Measurements from ENCODE around the gene ZSWIM1. TPM values are rescaled to one million over a fixed set of nuclear protein-coding genes. Genes with fewer than 3 reads are reported as not detected.

ZSWIM1 gene
- total and polyA plus RNA-seq, 11 donors = 3.9 to 16.3 (median 10.4) TPM

- H3K36me3 ChIP-seq = no peaks in the 10 kb centered on the region
- 90 to 92% (median 91%) methylated on average over 7 of the region's 7 CpGs for WGBS, 4 donors
- intact Hi-C loops (cut with DNase I) = no loop called here
- H3K9me3 ChIP-seq = no peaks in the 10 kb centered on the region
- no peak overlapping the region for H3K4me3 ChIP-seq
- H3K27me3 ChIP-seq = no peaks in the 10 kb centered on the region
- TF ChIP-seq POLR2A (IDR thresholded peaks at IDR 0.05) (no peak), CTCF (IDR thresholded peaks at IDR 0.05) (no peak)
- DNase-seq (no peak), ATAC-seq (no peak)
- peaks cover 0 to 3% (median under 1%) of the 10 kb centered on the region in 12 donors for H3K4me1 ChIP-seq
- no peak overlapping the region for H3K27ac ChIP-seq
Measured at GRCh38 chr20:45863543-45864470, 17.2 kb upstream of the ZSWIM1 start.

- Histone ChIP-seq H3K4me1 (no peaks in the 10 kb centered on the region), H3K27ac (no peak overlapping the region), H3K4me3 (no peak overlapping the region), H3K36me3 (no peaks in the 10 kb centered on the region), H3K9me3 (no peaks in the 10 kb centered on the region), H3K27me3 (no peaks in the 10 kb centered on the region)
- intact Hi-C loops (cut with DNase I) = no loop called here
- 90 to 99% (median 97%) methylated on average over 5 of the region's 5 CpGs for WGBS, 4 donors
- no peak for DNase-seq
- TF ChIP-seq CTCF (IDR thresholded peaks at IDR 0.05) (no peak), POLR2A (IDR thresholded peaks at IDR 0.05) (no peak)
- no peak for ATAC-seq
Measured at GRCh38 chr20:45866454-45866853, 14.6 kb upstream of the ZSWIM1 start.

- 91 to 94% (median 92%) methylated on average over 6 of the region's 6 CpGs for WGBS, 4 donors
- H3K27me3 ChIP-seq = no peaks in the 10 kb centered on the region
- H3K27ac ChIP-seq = no peak overlapping the region
Measured at GRCh38 chr20:45867136-45867818, 13.8 kb upstream of the ZSWIM1 start.

More at GRCh38 chr20:45867136-45867818, 13.8 kb upstream of the ZSWIM1 start:
- H3K36me3 ChIP-seq = no peaks in the 10 kb centered on the region
- intact Hi-C loops (cut with DNase I) = no loop called here
- H3K4me1 ChIP-seq = no peaks in the 10 kb centered on the region
- no peak overlapping the region for H3K4me3 ChIP-seq
- no peak for ATAC-seq
- DNase-seq = no peak
- H3K9me3 ChIP-seq = no peaks in the 10 kb centered on the region
- no peak for TF ChIP-seq CTCF (IDR thresholded peaks at IDR 0.05)
- TF ChIP-seq POLR2A (IDR thresholded peaks at IDR 0.05) = no peak

Data from heart left ventricle (tissue), 16 donors.